ENCODE data around the gene CBLN2.
A peak's percentile ranks its signal among the peaks of the same experiment; 100 is the strongest.

The CBLN2 gene

DNA sequence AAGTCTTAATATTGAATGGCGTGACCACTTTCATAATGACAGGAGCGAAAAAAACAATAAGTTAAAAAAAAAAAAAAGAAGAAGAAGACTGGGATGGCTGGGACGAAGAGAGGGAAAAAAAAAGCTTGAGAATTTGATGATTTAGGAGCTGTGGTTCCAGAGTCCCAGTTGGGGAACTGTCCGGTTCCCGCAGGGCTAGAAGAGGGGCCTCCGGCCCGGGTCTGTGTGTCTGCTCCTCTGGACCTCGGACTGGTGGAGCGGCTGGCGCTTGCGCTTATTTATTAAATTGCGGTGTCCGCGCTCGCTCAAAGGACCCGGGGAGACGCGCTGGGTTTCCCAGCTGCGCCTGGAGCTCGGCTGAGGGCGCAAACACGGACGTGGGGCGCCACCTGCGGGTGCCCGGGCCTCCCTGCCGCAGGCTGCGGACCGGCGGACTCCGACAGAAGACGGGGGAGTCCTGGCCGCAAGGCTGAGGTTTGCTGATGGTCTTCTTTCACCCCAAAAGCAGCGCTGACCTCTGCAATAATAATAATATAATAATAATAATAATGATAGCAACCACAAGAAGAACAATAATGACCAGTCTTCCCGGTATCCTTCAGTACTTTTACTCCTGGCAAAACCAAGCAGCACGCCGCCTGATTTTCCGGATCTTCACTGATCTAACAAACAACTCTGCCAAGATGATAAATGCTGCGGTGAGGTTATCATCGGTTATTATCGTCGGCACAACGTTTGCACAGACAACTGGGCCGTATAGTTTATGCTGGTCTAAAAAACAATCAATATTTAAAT, at the start of gene CBLN2:
Gene CBLN2 (minus strand): TSS at position 251 of the 795 bp plus-strand sequence. CDS start 2,182 bp downstream, outside the sequence.
- Histone ChIP-seq H3K27me3 (ENCODE audit: control insufficient read depth in 2 of 2, insufficient read depth in 2 of 2, low read length in 2 of 2) (peaks cover 0 to 5% of the 10 kb centered on the region in 2 donors), H3K27ac (ENCODE audit: low read depth in 2 of 2, low read length in 2 of 2) (no peak within 1 kb of the TSS), H3K9me3 (ENCODE audit: control insufficient read depth in 2 of 2, low read length in 2 of 2) (no peaks in the 10 kb centered on the region), H3K4me3 (ENCODE audit: low read length in 2 of 2) (peak within 1 kb of the TSS in 1 of 2 donors; percentile 26), H3K36me3 (ENCODE audit: control insufficient read depth in 2 of 2, insufficient read depth in 2 of 2, low read length in 2 of 2) (no peaks in the 10 kb centered on the region), H3K4me1 (ENCODE audit: control insufficient read depth in 2 of 2, insufficient read depth in 2 of 2, low read length in 2 of 2) (no peaks in the 10 kb centered on the region), H3K9ac (ENCODE audit: low read depth in 1 of 2, low read length in 2 of 2) (no peak within 1 kb of the TSS)

DNA sequence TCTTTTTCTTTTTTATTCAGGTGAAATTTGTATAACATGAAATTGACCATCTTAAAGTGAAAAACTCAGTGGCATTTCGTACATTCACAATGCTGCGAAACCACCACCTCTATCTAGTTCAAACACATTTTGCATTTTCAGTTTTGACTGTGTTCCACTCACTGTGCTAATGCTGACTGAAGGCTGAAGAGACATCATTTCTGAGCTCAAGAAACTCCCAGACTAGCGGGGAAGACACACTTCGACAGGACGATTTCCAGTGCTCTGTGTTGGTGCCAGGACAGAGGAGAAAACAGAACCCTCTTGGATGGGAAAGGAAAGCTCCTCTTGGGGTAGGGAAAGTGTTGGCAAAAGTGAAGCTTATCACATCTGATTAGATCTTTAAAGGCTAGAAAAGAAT, 44.2 kb upstream of the CBLN2 start:
- no peaks in the 10 kb centered on the region for H3K27me3 ChIP-seq (ENCODE audit: control insufficient read depth in 2 of 2, insufficient read depth in 2 of 2, low read length in 2 of 2)
- H3K4me3 ChIP-seq (ENCODE audit: low read length in 2 of 2) = no peak overlapping the region
- H3K9ac ChIP-seq (ENCODE audit: low read depth in 1 of 2, low read length in 2 of 2) = no peak overlapping the region
- H3K36me3 ChIP-seq (ENCODE audit: control insufficient read depth in 2 of 2, insufficient read depth in 2 of 2, low read length in 2 of 2) = no peaks in the 10 kb centered on the region
- no peaks in the 10 kb centered on the region for H3K9me3 ChIP-seq (ENCODE audit: control insufficient read depth in 2 of 2, low read length in 2 of 2)
- no peaks in the 10 kb centered on the region for H3K4me1 ChIP-seq (ENCODE audit: control insufficient read depth in 2 of 2, insufficient read depth in 2 of 2, low read length in 2 of 2)
- H3K27ac ChIP-seq (ENCODE audit: low read depth in 2 of 2, low read length in 2 of 2) = no peak overlapping the region

DNA sequence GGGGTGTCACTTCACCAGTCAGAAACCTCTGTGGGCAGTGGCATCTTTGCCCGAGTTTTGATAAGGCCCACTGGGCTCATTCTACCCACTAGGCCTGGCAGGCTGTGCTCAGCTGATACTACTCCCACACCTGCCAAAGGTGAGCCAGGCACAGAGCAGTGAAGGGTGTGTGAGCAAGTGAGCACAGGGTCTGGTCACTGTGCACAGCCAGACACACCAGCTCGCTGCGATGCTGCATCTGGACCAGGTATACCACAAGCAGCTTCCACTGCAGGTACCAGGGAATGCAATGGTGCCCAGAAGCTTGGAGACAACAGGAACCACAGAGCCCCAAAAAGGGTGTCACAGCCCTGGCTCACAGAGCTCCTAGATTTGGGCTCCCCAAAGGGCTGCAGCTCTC, 40.6 kb upstream of the CBLN2 start:
- Histone ChIP-seq H3K4me1 (ENCODE audit: control insufficient read depth in 2 of 2, insufficient read depth in 2 of 2, low read length in 2 of 2) (no peaks in the 10 kb centered on the region), H3K27me3 (ENCODE audit: control insufficient read depth in 2 of 2, insufficient read depth in 2 of 2, low read length in 2 of 2) (no peaks in the 10 kb centered on the region), H3K36me3 (ENCODE audit: control insufficient read depth in 2 of 2, insufficient read depth in 2 of 2, low read length in 2 of 2) (no peaks in the 10 kb centered on the region), H3K9ac (ENCODE audit: low read depth in 1 of 2, low read length in 2 of 2) (no peak overlapping the region), H3K9me3 (ENCODE audit: control insufficient read depth in 2 of 2, low read length in 2 of 2) (no peaks in the 10 kb centered on the region), H3K4me3 (ENCODE audit: low read length in 2 of 2) (no peak overlapping the region), H3K27ac (ENCODE audit: low read depth in 2 of 2, low read length in 2 of 2) (no peak overlapping the region)

DNA sequence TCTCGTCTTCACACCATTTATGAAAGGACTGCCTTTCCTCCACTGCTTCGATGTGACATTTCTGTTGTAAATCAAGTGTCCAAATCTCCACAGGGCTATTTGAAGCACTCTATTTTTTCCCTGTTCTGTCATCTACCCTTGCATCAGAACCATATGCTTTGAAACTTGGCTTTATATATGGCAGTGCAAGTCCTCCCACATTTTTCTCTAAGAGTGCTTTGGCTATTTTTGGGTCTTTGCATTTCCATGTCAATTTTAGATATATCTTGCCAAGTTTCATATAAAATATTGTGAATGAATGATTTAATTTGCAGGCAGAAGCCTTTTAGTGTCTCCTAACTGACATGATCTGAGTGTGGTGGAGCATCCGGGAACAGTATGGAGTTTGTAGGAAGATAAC, 37.8 kb upstream of the CBLN2 start:
- no peaks in the 10 kb centered on the region for H3K36me3 ChIP-seq (ENCODE audit: control insufficient read depth in 2 of 2, insufficient read depth in 2 of 2, low read length in 2 of 2)
- no peaks in the 10 kb centered on the region for H3K27me3 ChIP-seq (ENCODE audit: control insufficient read depth in 2 of 2, insufficient read depth in 2 of 2, low read length in 2 of 2)
- H3K27ac ChIP-seq (ENCODE audit: low read depth in 2 of 2, low read length in 2 of 2) = no peak overlapping the region
- no peak overlapping the region for H3K4me3 ChIP-seq (ENCODE audit: low read length in 2 of 2)
- H3K4me1 ChIP-seq (ENCODE audit: control insufficient read depth in 2 of 2, insufficient read depth in 2 of 2, low read length in 2 of 2) = no peaks in the 10 kb centered on the region
- no peaks in the 10 kb centered on the region for H3K9me3 ChIP-seq (ENCODE audit: control insufficient read depth in 2 of 2, low read length in 2 of 2)
- H3K9ac ChIP-seq (ENCODE audit: low read depth in 1 of 2, low read length in 2 of 2) = no peak overlapping the region

DNA sequence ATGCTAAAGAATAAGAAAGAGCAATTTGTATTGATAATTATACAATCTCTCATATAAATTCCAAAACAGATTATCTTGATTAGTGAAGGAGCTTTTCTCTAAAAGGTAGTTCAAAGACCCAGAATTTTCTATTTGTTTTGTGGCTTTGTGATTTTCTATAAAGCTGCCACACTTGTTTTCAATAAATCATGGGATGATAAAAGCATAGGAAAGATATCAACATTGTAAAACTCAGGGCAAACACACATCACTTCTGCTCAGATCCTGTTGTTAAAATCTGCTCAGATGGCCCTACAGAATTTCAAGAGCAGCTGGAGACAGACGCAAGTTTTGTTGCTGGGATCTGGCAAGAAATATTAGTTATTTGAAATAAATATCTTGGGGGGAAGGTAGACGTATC, 28.8 kb upstream of the CBLN2 start:
- H3K27ac ChIP-seq (ENCODE audit: low read depth in 2 of 2, low read length in 2 of 2) = no peak overlapping the region
- no peaks in the 10 kb centered on the region for H3K27me3 ChIP-seq (ENCODE audit: control insufficient read depth in 2 of 2, insufficient read depth in 2 of 2, low read length in 2 of 2)
- no peaks in the 10 kb centered on the region for H3K9me3 ChIP-seq (ENCODE audit: control insufficient read depth in 2 of 2, low read length in 2 of 2)
- no peaks in the 10 kb centered on the region for H3K36me3 ChIP-seq (ENCODE audit: control insufficient read depth in 2 of 2, insufficient read depth in 2 of 2, low read length in 2 of 2)
- H3K4me1 ChIP-seq (ENCODE audit: control insufficient read depth in 2 of 2, insufficient read depth in 2 of 2, low read length in 2 of 2) = no peaks in the 10 kb centered on the region
- H3K9ac ChIP-seq (ENCODE audit: low read depth in 1 of 2, low read length in 2 of 2) = no peak overlapping the region
- H3K4me3 ChIP-seq (ENCODE audit: low read length in 2 of 2) = no peak overlapping the region

DNA sequence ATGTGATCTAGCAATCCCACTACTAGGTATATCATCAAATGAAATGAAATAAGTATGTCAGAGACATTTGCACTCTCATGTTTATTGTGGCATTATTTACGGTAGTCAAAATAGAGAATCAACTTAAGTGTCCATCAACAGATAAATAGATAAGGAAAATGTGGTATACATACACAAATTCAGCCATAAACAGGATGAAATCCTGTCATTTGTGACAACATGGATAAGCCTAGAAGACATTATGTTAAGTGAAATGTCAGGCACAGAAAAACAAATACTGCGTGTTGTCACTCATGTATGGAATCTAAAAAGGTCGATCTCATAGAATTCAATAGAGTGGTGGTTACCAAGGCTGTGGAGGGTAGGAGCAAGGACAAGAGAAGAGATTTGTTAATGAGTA, 22.1 kb upstream of the CBLN2 start:
- Histone ChIP-seq H3K27me3 (ENCODE audit: control insufficient read depth in 2 of 2, insufficient read depth in 2 of 2, low read length in 2 of 2) (no peaks in the 10 kb centered on the region), H3K36me3 (ENCODE audit: control insufficient read depth in 2 of 2, insufficient read depth in 2 of 2, low read length in 2 of 2) (no peaks in the 10 kb centered on the region), H3K27ac (ENCODE audit: low read depth in 2 of 2, low read length in 2 of 2) (no peak overlapping the region), H3K4me1 (ENCODE audit: control insufficient read depth in 2 of 2, insufficient read depth in 2 of 2, low read length in 2 of 2) (no peaks in the 10 kb centered on the region), H3K9me3 (ENCODE audit: control insufficient read depth in 2 of 2, low read length in 2 of 2) (peaks cover 0 to 2% of the 10 kb centered on the region in 2 donors), H3K9ac (ENCODE audit: low read depth in 1 of 2, low read length in 2 of 2) (no peak overlapping the region), H3K4me3 (ENCODE audit: low read length in 2 of 2) (no peak overlapping the region)

DNA sequence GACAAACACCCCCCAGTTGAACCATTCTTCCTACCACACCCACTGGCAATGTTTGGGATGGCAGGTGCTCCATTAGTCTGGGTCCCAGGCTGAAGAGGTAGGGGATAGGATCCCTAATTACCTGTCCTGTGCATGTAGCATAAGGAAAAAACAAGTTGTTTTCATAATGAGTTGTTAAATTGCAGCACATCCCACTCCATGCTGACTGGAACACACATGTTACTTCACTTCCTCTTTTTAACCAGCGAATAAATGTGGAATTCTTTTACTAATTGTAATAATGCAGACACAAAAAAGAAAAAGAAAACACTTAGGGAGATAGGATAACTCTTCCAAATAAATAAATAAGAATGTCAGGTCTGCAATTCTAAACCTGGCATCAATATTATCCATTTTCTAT, 11.8 kb upstream of the CBLN2 start:
- no peaks in the 10 kb centered on the region for H3K27me3 ChIP-seq (ENCODE audit: control insufficient read depth in 2 of 2, insufficient read depth in 2 of 2, low read length in 2 of 2)
- H3K4me3 ChIP-seq (ENCODE audit: low read length in 2 of 2) = no peak overlapping the region
- no peak overlapping the region for H3K27ac ChIP-seq (ENCODE audit: low read depth in 2 of 2, low read length in 2 of 2)
- H3K4me1 ChIP-seq (ENCODE audit: control insufficient read depth in 2 of 2, insufficient read depth in 2 of 2, low read length in 2 of 2) = no peaks in the 10 kb centered on the region
- H3K36me3 ChIP-seq (ENCODE audit: control insufficient read depth in 2 of 2, insufficient read depth in 2 of 2, low read length in 2 of 2) = no peaks in the 10 kb centered on the region
- H3K9ac ChIP-seq (ENCODE audit: low read depth in 1 of 2, low read length in 2 of 2) = no peak overlapping the region
- no peaks in the 10 kb centered on the region for H3K9me3 ChIP-seq (ENCODE audit: control insufficient read depth in 2 of 2, low read length in 2 of 2)

DNA sequence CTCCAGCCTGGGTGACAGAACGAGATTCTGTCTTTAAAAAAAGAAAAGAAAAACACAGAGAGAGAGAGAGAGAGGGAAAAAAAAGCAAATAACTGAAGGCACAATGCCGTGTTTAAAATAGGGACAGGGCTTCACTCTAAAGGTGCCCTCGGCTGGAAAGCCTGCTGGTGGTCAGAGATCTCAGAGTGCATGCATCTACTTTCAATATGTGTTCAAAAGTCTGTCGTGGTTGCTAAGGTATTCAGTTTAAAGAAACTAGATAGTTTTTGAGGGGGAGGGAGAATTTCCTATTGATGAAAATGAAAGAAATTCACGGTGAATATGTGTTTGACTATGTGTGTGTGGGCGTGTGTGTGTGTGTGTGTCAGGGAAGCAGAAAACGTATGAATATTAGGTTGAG, 11.0 kb upstream of the CBLN2 start:
- H3K4me3 ChIP-seq (ENCODE audit: low read length in 2 of 2) = no peak overlapping the region
- H3K9me3 ChIP-seq (ENCODE audit: control insufficient read depth in 2 of 2, low read length in 2 of 2) = no peaks in the 10 kb centered on the region
- H3K27me3 ChIP-seq (ENCODE audit: control insufficient read depth in 2 of 2, insufficient read depth in 2 of 2, low read length in 2 of 2) = no peaks in the 10 kb centered on the region
- H3K4me1 ChIP-seq (ENCODE audit: control insufficient read depth in 2 of 2, insufficient read depth in 2 of 2, low read length in 2 of 2) = no peaks in the 10 kb centered on the region
- no peak overlapping the region for H3K9ac ChIP-seq (ENCODE audit: low read depth in 1 of 2, low read length in 2 of 2)
- no peak overlapping the region for H3K27ac ChIP-seq (ENCODE audit: low read depth in 2 of 2, low read length in 2 of 2)
- no peaks in the 10 kb centered on the region for H3K36me3 ChIP-seq (ENCODE audit: control insufficient read depth in 2 of 2, insufficient read depth in 2 of 2, low read length in 2 of 2)

DNA sequence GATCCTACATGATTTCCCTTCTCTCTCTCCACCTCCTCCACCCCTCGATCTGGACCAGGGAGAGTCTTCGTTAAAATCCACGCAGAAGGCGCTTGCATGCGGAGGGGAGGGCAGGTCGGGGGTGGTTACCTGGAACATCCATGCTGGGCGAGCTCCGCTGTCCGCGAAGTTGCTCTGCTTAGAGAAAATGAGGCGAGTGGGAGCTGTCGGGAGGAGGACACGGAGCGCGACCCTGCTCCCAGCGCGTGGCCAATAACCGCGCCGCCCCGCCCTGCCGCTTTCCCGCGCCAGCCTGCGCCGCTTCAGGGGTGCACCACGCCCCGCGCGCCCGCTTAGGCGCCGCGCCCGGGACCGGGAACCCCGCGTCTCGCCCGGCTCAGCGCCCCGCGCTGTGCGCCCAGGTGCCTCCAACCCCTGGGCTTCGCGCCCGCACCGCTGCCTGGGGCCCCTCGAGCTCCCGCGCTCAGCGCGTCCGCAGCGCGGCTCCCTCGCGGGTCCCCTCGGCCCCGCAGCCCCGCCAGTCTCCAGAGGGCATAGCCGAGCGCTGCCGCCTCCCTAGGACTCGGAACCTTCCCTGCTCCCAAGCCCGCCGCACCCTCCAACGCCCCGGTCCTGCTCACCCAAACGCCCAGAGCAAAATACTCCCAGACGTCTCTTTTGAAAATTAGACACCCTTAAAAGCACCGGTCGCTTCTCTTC, 636 bp downstream of the CBLN2 start:
- Histone ChIP-seq H3K9ac (ENCODE audit: low read depth in 1 of 2, low read length in 2 of 2) (no peak overlapping the region), H3K4me1 (ENCODE audit: control insufficient read depth in 2 of 2, insufficient read depth in 2 of 2, low read length in 2 of 2) (no peaks in the 10 kb centered on the region), H3K27ac (ENCODE audit: low read depth in 2 of 2, low read length in 2 of 2) (no peak overlapping the region), H3K9me3 (ENCODE audit: control insufficient read depth in 2 of 2, low read length in 2 of 2) (no peaks in the 10 kb centered on the region), H3K4me3 (ENCODE audit: low read length in 2 of 2) (no peak overlapping the region), H3K36me3 (ENCODE audit: control insufficient read depth in 2 of 2, insufficient read depth in 2 of 2, low read length in 2 of 2) (no peaks in the 10 kb centered on the region), H3K27me3 (ENCODE audit: control insufficient read depth in 2 of 2, insufficient read depth in 2 of 2, low read length in 2 of 2) (peaks cover 0 to 5% of the 10 kb centered on the region in 2 donors)

DNA sequence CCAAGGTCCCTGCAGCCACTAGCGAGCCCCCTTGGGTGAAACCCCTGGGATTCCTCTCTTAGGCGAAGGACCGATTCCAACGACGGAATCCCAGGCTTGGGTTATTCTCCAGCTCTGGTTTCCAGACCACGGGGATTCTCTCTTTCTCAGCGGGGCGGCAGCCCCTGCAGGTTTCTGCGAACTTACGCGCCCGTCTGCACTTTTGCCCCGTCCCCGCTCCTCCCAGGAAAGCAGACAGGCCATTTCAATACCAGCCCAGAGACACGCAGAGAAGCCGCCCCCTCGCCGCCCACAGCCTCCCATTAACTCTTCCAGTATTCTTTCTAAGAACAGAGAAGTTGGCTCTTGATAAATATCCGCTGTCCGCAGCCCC, 1.2 kb downstream of the CBLN2 start:
- no peaks in the 10 kb centered on the region for H3K4me1 ChIP-seq (ENCODE audit: control insufficient read depth in 2 of 2, insufficient read depth in 2 of 2, low read length in 2 of 2)
- H3K4me3 ChIP-seq (ENCODE audit: low read length in 2 of 2) = no peak overlapping the region
- H3K27me3 ChIP-seq (ENCODE audit: control insufficient read depth in 2 of 2, insufficient read depth in 2 of 2, low read length in 2 of 2) = peaks cover 0 to 5% of the 10 kb centered on the region in 2 donors
- H3K36me3 ChIP-seq (ENCODE audit: control insufficient read depth in 2 of 2, insufficient read depth in 2 of 2, low read length in 2 of 2) = no peaks in the 10 kb centered on the region
- no peak overlapping the region for H3K27ac ChIP-seq (ENCODE audit: low read depth in 2 of 2, low read length in 2 of 2)
- no peak overlapping the region for H3K9ac ChIP-seq (ENCODE audit: low read depth in 1 of 2, low read length in 2 of 2)
- no peaks in the 10 kb centered on the region for H3K9me3 ChIP-seq (ENCODE audit: control insufficient read depth in 2 of 2, low read length in 2 of 2)

Data from mucosa of rectum (tissue), 2 donors.